Activated naive CD8-positive, alpha-beta T cell treated with anti-CD3 and anti-CD28 coated beads, Interleukin-2, amount 10 ng/mL, durations not matched to agents 7 days and 5 days (primary cell): ENCODE measurements around the gene GALNT5. TPM values are rescaled to one million over a fixed set of nuclear protein-coding genes. Genes with fewer than 3 reads are reported as not detected.
"Not testable (repeated sequence)": the region's sequence is repeated elsewhere in the genome, so short reads cannot be mapped to it uniquely, and the experiment has no call there.

ENCODE experiments used
- ATAC-seq: fragments of 150-1000 bp; cut with Tn5 transposase; one replicate; pipeline ENCODE4 v1.10.0; 2021; ENCODE audit warnings: low read depth, moderate library complexity
- POLR2A ChIA-PET: fragments of 350-600 bp; sonication (Branson Sonifier 250); formaldehyde crosslinking; loops from one replicate; lab custom pipeline; 2021; ENCODE audit warnings: antibody characterized with exemption; lab: Charles Lee
- DNase-seq: peaks from one replicate; pipeline ENCODE4 v3.0.0; 2021
- H3K27ac Mint-ChIP-seq: one replicate; pipeline ENCODE4 v1.8.0; 2022; ENCODE audit warnings: mild to moderate bottlenecking, mixed read lengths
- H3K27me3 Mint-ChIP-seq: one replicate; pipeline ENCODE4 v1.8.0; 2022; ENCODE audit warnings: mild to moderate bottlenecking, moderate library complexity, mixed read lengths
- H3K36me3 Mint-ChIP-seq: one replicate; pipeline ENCODE4 v1.8.0; 2021; ENCODE audit warnings: mild to moderate bottlenecking, mixed read lengths
- H3K4me1 Mint-ChIP-seq: one replicate; pipeline ENCODE4 v1.8.0; 2021; ENCODE audit warnings: mixed read lengths
- H3K4me3 Mint-ChIP-seq: one replicate; pipeline ENCODE4 v1.8.0; 2022; ENCODE audit warnings: mild to moderate bottlenecking, moderate library complexity, mixed read lengths
- H3K9me3 Mint-ChIP-seq: one replicate; pipeline ENCODE4 v1.8.0; 2021; ENCODE audit warnings: mixed read lengths
- total RNA-seq, 2 experiments: library from RNA; stranded (reverse); gene quantifications; one replicate each; pipeline ENCODE4 v1.2.3, GENCODE V29; 2021

Gene GALNT5
- total RNA-seq = not detected

- Mint-ChIP-seq H3K4me1 (peaks cover 10% of the 10 kb centered on the region), H3K4me3 (no peak within 1 kb of the TSS), H3K9me3 (peaks cover 2% of the 10 kb centered on the region), H3K36me3 (no peaks in the 10 kb centered on the region), H3K27ac (no peak within 1 kb of the TSS), H3K27me3 (peaks cover 7% of the 10 kb centered on the region)
- POLR2A ChIA-PET = no interaction called here
- ATAC-seq (no peak), DNase-seq (no peak)
Measured at GRCh38 chr2:157257312-157258252, at the start of gene GALNT5. TSS of gene GALNT5 (plus strand) at chr2:157257705. CDS start at chr2:157258083, 378 bp downstream.

- H3K4me1 Mint-ChIP-seq = no peaks in the 10 kb centered on the region
- no peak overlapping the region for H3K4me3 Mint-ChIP-seq
- POLR2A ChIA-PET = no interaction called here
- H3K9me3 Mint-ChIP-seq = no peaks in the 10 kb centered on the region
- H3K27ac Mint-ChIP-seq = no peak overlapping the region
- peaks cover 17% of the 10 kb centered on the region for H3K27me3 Mint-ChIP-seq
- no peaks in the 10 kb centered on the region for H3K36me3 Mint-ChIP-seq
- no peak for DNase-seq
- no peak for ATAC-seq
Measured at GRCh38 chr2:157216286-157216965, 41.1 kb upstream of the GALNT5 start.

- Mint-ChIP-seq H3K36me3 (no peaks in the 10 kb centered on the region), H3K27me3 (peaks cover 12% of the 10 kb centered on the region), H3K4me1 (no peaks in the 10 kb centered on the region), H3K4me3 (no peak overlapping the region), H3K9me3 (no peaks in the 10 kb centered on the region), H3K27ac (no peak overlapping the region)
- DNase-seq (no peak), ATAC-seq (no peak)
- POLR2A ChIA-PET = no interaction called here
Measured at GRCh38 chr2:157217409-157217808, 40.1 kb upstream of the GALNT5 start.

- Mint-ChIP-seq H3K27me3 (peaks cover 8% of the 10 kb centered on the region), H3K36me3 (no peaks in the 10 kb centered on the region), H3K27ac (no peak overlapping the region), H3K9me3 (no peaks in the 10 kb centered on the region), H3K4me1 (no peaks in the 10 kb centered on the region), H3K4me3 (no peak overlapping the region)
- POLR2A ChIA-PET = no interaction called here
- ATAC-seq = no peak
- no peak for DNase-seq
Measured at GRCh38 chr2:157218911-157219310, 38.6 kb upstream of the GALNT5 start.

GRCh38 chr2:157220502-157220901 is 37.0 kb upstream of the GALNT5 start:
- Mint-ChIP-seq H3K27ac (no peak overlapping the region), H3K4me3 (no peak overlapping the region), H3K9me3 (no peaks in the 10 kb centered on the region), H3K27me3 (peaks cover 8% of the 10 kb centered on the region), H3K36me3 (no peaks in the 10 kb centered on the region), H3K4me1 (no peaks in the 10 kb centered on the region)
- no peak for DNase-seq
- no peak for ATAC-seq
- POLR2A ChIA-PET = no interaction called here

- Mint-ChIP-seq H3K36me3 (no peaks in the 10 kb centered on the region), H3K4me1 (no peaks in the 10 kb centered on the region), H3K27ac (no peak overlapping the region), H3K27me3 (peaks cover 4% of the 10 kb centered on the region), H3K9me3 (no peaks in the 10 kb centered on the region), H3K4me3 (no peak overlapping the region)
- no peak for DNase-seq
- ATAC-seq = no peak
- POLR2A ChIA-PET = no interaction called here
Measured at GRCh38 chr2:157221394-157221988, 36.0 kb upstream of the GALNT5 start.

GRCh38 chr2:157223624-157224205 is 33.8 kb upstream of the GALNT5 start:
- H3K4me1 Mint-ChIP-seq = no peaks in the 10 kb centered on the region
- H3K36me3 Mint-ChIP-seq = no peaks in the 10 kb centered on the region
- DNase-seq (no peak), ATAC-seq (no peak)
- POLR2A ChIA-PET = no interaction called here
- H3K4me3 Mint-ChIP-seq = no peak overlapping the region
- no peak overlapping the region for H3K27ac Mint-ChIP-seq
- peaks cover 7% of the 10 kb centered on the region for H3K27me3 Mint-ChIP-seq
- H3K9me3 Mint-ChIP-seq = no peaks in the 10 kb centered on the region

GRCh38 chr2:157224448-157224847 is 33.1 kb upstream of the GALNT5 start:
- DNase-seq, POLR2A ChIA-PET, H3K4me3 Mint-ChIP-seq: not testable (repeated sequence)

GRCh38 chr2:157227592-157227991 is 29.9 kb upstream of the GALNT5 start:
- H3K27ac Mint-ChIP-seq = no peak overlapping the region
- POLR2A ChIA-PET = no interaction called here
- no peaks in the 10 kb centered on the region for H3K9me3 Mint-ChIP-seq
- ATAC-seq (no peak), DNase-seq (no peak)
- H3K36me3 Mint-ChIP-seq = no peaks in the 10 kb centered on the region
- H3K4me1 Mint-ChIP-seq = no peaks in the 10 kb centered on the region
- H3K27me3 Mint-ChIP-seq = peaks cover 9% of the 10 kb centered on the region
- no peak overlapping the region for H3K4me3 Mint-ChIP-seq

More at GRCh38 chr2:157224448-157224847, 33.1 kb upstream of the GALNT5 start:
- H3K27me3 Mint-ChIP-seq = peaks cover 13% of the 10 kb centered on the region
- H3K36me3 Mint-ChIP-seq, H3K27ac Mint-ChIP-seq, ATAC-seq, H3K4me1 Mint-ChIP-seq, H3K9me3 Mint-ChIP-seq: not testable (repeated sequence)

GRCh38 chr2:157228946-157229345 is 28.6 kb upstream of the GALNT5 start:
- H3K4me3 Mint-ChIP-seq = no peak overlapping the region
- no peak overlapping the region for H3K27ac Mint-ChIP-seq
- no peaks in the 10 kb centered on the region for H3K4me1 Mint-ChIP-seq
- ATAC-seq = no peak
- peaks cover 9% of the 10 kb centered on the region for H3K27me3 Mint-ChIP-seq
- no peaks in the 10 kb centered on the region for H3K9me3 Mint-ChIP-seq
- no peaks in the 10 kb centered on the region for H3K36me3 Mint-ChIP-seq
- POLR2A ChIA-PET = no interaction called here
- no peak for DNase-seq

- no peak for ATAC-seq
- Mint-ChIP-seq H3K27me3 (peaks cover 9% of the 10 kb centered on the region), H3K9me3 (no peaks in the 10 kb centered on the region), H3K36me3 (no peaks in the 10 kb centered on the region), H3K27ac (no peak overlapping the region), H3K4me3 (no peak overlapping the region), H3K4me1 (no peaks in the 10 kb centered on the region)
- DNase-seq = no peak
- POLR2A ChIA-PET = no interaction called here
Measured at GRCh38 chr2:157229572-157229971, 27.9 kb upstream of the GALNT5 start.

GRCh38 chr2:157231476-157231875 is 26.0 kb upstream of the GALNT5 start:
- DNase-seq (no peak), ATAC-seq (no peak)
- POLR2A ChIA-PET = no interaction called here
- H3K9me3 Mint-ChIP-seq = no peaks in the 10 kb centered on the region
- H3K4me3 Mint-ChIP-seq = no peak overlapping the region
- H3K27me3 Mint-ChIP-seq = peaks cover 12% of the 10 kb centered on the region
- no peaks in the 10 kb centered on the region for H3K36me3 Mint-ChIP-seq
- no peak overlapping the region for H3K27ac Mint-ChIP-seq
- H3K4me1 Mint-ChIP-seq = no peaks in the 10 kb centered on the region

GRCh38 chr2:157233506-157233905 is 24.0 kb upstream of the GALNT5 start:
- H3K4me3 Mint-ChIP-seq = no peak overlapping the region
- POLR2A ChIA-PET = no interaction called here

More at GRCh38 chr2:157233506-157233905, 24.0 kb upstream of the GALNT5 start:
- Mint-ChIP-seq H3K27ac (no peak overlapping the region), H3K4me1 (no peaks in the 10 kb centered on the region), H3K36me3 (no peaks in the 10 kb centered on the region), H3K9me3 (no peaks in the 10 kb centered on the region), H3K27me3 (peaks cover 16% of the 10 kb centered on the region)
- ATAC-seq (no peak), DNase-seq (no peak)
